ENCODE measurements around the gene SMAD6.

SMAD6 gene

GRCh38 chr15:66704019-66704802 is 2.2 kb downstream of the SMAD6 start:
- DNase-seq = no peak

GRCh38 chr15:66704803-66705153 is 2.7 kb downstream of the SMAD6 start:
- DNase-seq = no peak

GRCh38 chr15:66705277-66706146 is 3.5 kb downstream of the SMAD6 start:
- no peak for DNase-seq

- DNase-seq = no peak
Observed at GRCh38 chr15:66706225-66706732, 4.2 kb downstream of the SMAD6 start.

- DNase-seq = no peak
Observed at GRCh38 chr15:66706840-66707239, 4.8 kb downstream of the SMAD6 start.

GRCh38 chr15:66707310-66708082 is 5.5 kb downstream of the SMAD6 start:
- no peak for DNase-seq

- no peak for DNase-seq
Observed at GRCh38 chr15:66708389-66708788, 6.4 kb downstream of the SMAD6 start.

GRCh38 chr15:66709884-66710283 is 7.8 kb downstream of the SMAD6 start:
- DNase-seq = no peak

- no peak for DNase-seq
Observed at GRCh38 chr15:66711260-66711659, 9.2 kb downstream of the SMAD6 start.

- no peak for DNase-seq
Observed at GRCh38 chr15:66711862-66712261, 9.8 kb downstream of the SMAD6 start.

- DNase-seq = no peak
Observed at GRCh38 chr15:66713843-66714508, 11.9 kb downstream of the SMAD6 start.

GRCh38 chr15:66714543-66714981 is 12.5 kb downstream of the SMAD6 start:
- DNase-seq = no peak

GRCh38 chr15:66715181-66715624 is 13.2 kb downstream of the SMAD6 start:
- DNase-seq = no peak

GRCh38 chr15:66715720-66716655 is 14.0 kb downstream of the SMAD6 start:
- DNase-seq = no peak

- no peak for DNase-seq
Observed at GRCh38 chr15:66716656-66717020, 14.6 kb downstream of the SMAD6 start.

GRCh38 chr15:66718220-66718988 is 16.4 kb downstream of the SMAD6 start:
- no peak for DNase-seq

- no peak for DNase-seq
Observed at GRCh38 chr15:66719471-66719870, 17.4 kb downstream of the SMAD6 start.

- no peak for DNase-seq
Observed at GRCh38 chr15:66720206-66721010, 18.4 kb downstream of the SMAD6 start.

- no peak for DNase-seq
Observed at GRCh38 chr15:66721020-66721419, 19.0 kb downstream of the SMAD6 start.

GRCh38 chr15:66721501-66721937 is 19.5 kb downstream of the SMAD6 start:
- no peak for DNase-seq

Data from Kasumi-1 (cell line).